Left cardiac atrium (tissue), 4 donors: ENCODE data around the gene OR6Q1. TPM values are rescaled to one million over a fixed set of nuclear protein-coding genes. Genes with fewer than 3 reads are reported as not detected.
"Not testable (repeated sequence)": the region's sequence is repeated elsewhere in the genome, so short reads cannot be mapped to it uniquely, and the experiment has no call there.

Source experiments
- ATAC-seq, 2 donors: fragments of 200-7000 bp; cut with Tn5 transposase; one replicate each; pipeline ENCODE4 v1.9.1; 2020; ENCODE audit warnings: mild to moderate bottlenecking in 2 of 2, moderate library complexity in 2 of 2
- DNase-seq: peaks from one replicate; pipeline ENCODE4 v3.0.0-alpha.2; 2020
- intact Hi-C, 2 donors: fragments of 100-400 bp; cut with DNase I; formaldehyde crosslinking; loops; one replicate each; pipeline versions ENCODE4 v1.14.1 to v1.15.1; 2022 to 2023
- long read RNA-seq: library from polyadenylated mRNA; unstranded; transcript quantifications from one replicate; pipeline ENCODE4 v2.0.0, GENCODE V29; 2021
- total RNA-seq, 2 donors: library from RNA; stranded (reverse); fragmentation: NEBNext Ultra II Directional; extraction: Animal tissue kit (Norgen Biotek cat#: 25700); gene quantifications; one replicate each; pipeline ENCODE4 v1.2.1, GENCODE V29; 2021
- donor health status: DM: no; HTN: yes; CAD: no.
- donor health status: DM: no; HTN: yes; CAD: no; lungs with severe emphysema.
- donor health status: DM: yes; HTN: yes; CAD: no.
- donor health status: Dilated cardiomyopathy.

OR6Q1 gene
- total RNA-seq, result not detected
- long read RNA-seq, result 0 reads

- intact Hi-C loops, result no loop called here
- DNase-seq, result no peak
- no peak for ATAC-seq
These were observed at the start of gene OR6Q1 for GRCh38 chr11:58030653-58031052. TSS of gene OR6Q1 (plus strand) at chr11:58030953. CDS start at chr11:58030953, 0 bp downstream.

GRCh38 chr11:57981536-57981935, 49.2 kb upstream of the OR6Q1 start:
- DNase-seq (no peak), ATAC-seq (no peak)
- intact Hi-C loops, result no loop called here

- no peak for ATAC-seq
- DNase-seq, result no peak
- intact Hi-C loops, result no loop called here
These were observed 48.0 kb upstream of the OR6Q1 start for GRCh38 chr11:57982776-57983175.

GRCh38 chr11:57983191-57983590, 47.6 kb upstream of the OR6Q1 start:
- ATAC-seq (peak in 1 of 2 donors; percentile 38), DNase-seq (no peak)
- intact Hi-C loops, result no loop called here

- ATAC-seq, DNase-seq, intact Hi-C loops: not testable (repeated sequence)
These were observed 31.2 kb upstream of the OR6Q1 start for GRCh38 chr11:57999523-57999922.

GRCh38 chr11:58000021-58000420, 30.7 kb upstream of the OR6Q1 start:
- intact Hi-C loops, ATAC-seq: not testable (repeated sequence)

GRCh38 chr11:58000699-58001098, 30.1 kb upstream of the OR6Q1 start:
- DNase-seq, result no peak
- intact Hi-C loops, result no loop called here
- no peak for ATAC-seq

More at GRCh38 chr11:58000021-58000420, 30.7 kb upstream of the OR6Q1 start:
- DNase-seq, result not testable (repeated sequence)

- ATAC-seq, result no peak
- intact Hi-C loops, result no loop called here
- DNase-seq, result no peak
These were observed 27.7 kb upstream of the OR6Q1 start for GRCh38 chr11:58003036-58003435.

- ATAC-seq (no peak), DNase-seq (no peak)
- intact Hi-C loops, result no loop called here
These were observed 27.2 kb upstream of the OR6Q1 start for GRCh38 chr11:58003591-58003990.

- DNase-seq, result no peak
- peak; percentile 63 to 76 for ATAC-seq
- intact Hi-C loops, result loop anchor here in 1 of 2 donors (2.0 kb wide), 1 partner anchor 68 kb away; no protein-coding TSS in a partner anchor
These were observed 26.1 kb upstream of the OR6Q1 start for GRCh38 chr11:58004664-58005063.

GRCh38 chr11:58006940-58007339, 23.8 kb upstream of the OR6Q1 start:
- DNase-seq, result no peak
- intact Hi-C loops, result no loop called here
- no peak for ATAC-seq

GRCh38 chr11:58011771-58012170, 19.0 kb upstream of the OR6Q1 start:
- intact Hi-C loops, result no loop called here
- DNase-seq, result no peak

GRCh38 chr11:58023435-58023931, 7.3 kb upstream of the OR6Q1 start, which contains the start of gene OR9Q1:
TSS of gene OR9Q1 (plus strand) at chr11:58023881. CDS start at chr11:58179445, 155,564 bp downstream.
- ATAC-seq (no peak), DNase-seq (no peak)
- intact Hi-C loops, result no loop called here

More at GRCh38 chr11:58011771-58012170, 19.0 kb upstream of the OR6Q1 start:
- no peak for ATAC-seq

- ATAC-seq (peak; percentile 90 to 91), DNase-seq (peak; percentile 82)
- intact Hi-C loops, result no loop called here
These were observed 6.1 kb upstream of the OR6Q1 start for GRCh38 chr11:58024601-58025091.

- no peak for ATAC-seq
- no peak for DNase-seq
- intact Hi-C loops, result no loop called here
These were observed 3.4 kb upstream of the OR6Q1 start for GRCh38 chr11:58027341-58027740.

GRCh38 chr11:58028687-58029411, 1.9 kb upstream of the OR6Q1 start:
- peak in 1 of 2 donors; percentile 51 for ATAC-seq
- DNase-seq, result no peak
- intact Hi-C loops, result no loop called here

GRCh38 chr11:58034471-58034870, 3.7 kb downstream of the OR6Q1 start:
- ATAC-seq (no peak), DNase-seq (no peak)
- intact Hi-C loops, result no loop called here

GRCh38 chr11:58039589-58039988, 8.8 kb downstream of the OR6Q1 start:
- DNase-seq (no peak), ATAC-seq (no peak)
- intact Hi-C loops, result no loop called here

- intact Hi-C loops, result no loop called here
- ATAC-seq (no peak), DNase-seq (no peak)
These were observed 12.6 kb downstream of the OR6Q1 start for GRCh38 chr11:58043379-58043778.

GRCh38 chr11:58046231-58046630, 15.5 kb downstream of the OR6Q1 start:
- DNase-seq, result no peak
- ATAC-seq, result no peak
- intact Hi-C loops, result no loop called here

GRCh38 chr11:58047818-58048217, 17.1 kb downstream of the OR6Q1 start:
- ATAC-seq, result no peak
- no peak for DNase-seq
- intact Hi-C loops, result no loop called here
